GM19467 (cell line): ENCODE results near the gene DPP9.
A peak's percentile ranks its signal among the peaks of the same experiment; 100 is the strongest.
"Not testable (repeated sequence)": the region's sequence is repeated elsewhere in the genome, so short reads cannot be mapped to it uniquely, and the experiment has no call there.

Source experiments
- ATAC-seq: cut with Tn5 transposase; IDR thresholded peaks from one replicate; pipeline ENCODE4 v1.9.1; 2021; ENCODE audit warnings: mild to moderate bottlenecking, moderate library complexity; ENCODE audit not compliant: unreplicated experiment

The DPP9 gene

GRCh38 chr19:4691373-4691772 lies 32.3 kb downstream of the DPP9 start:
- no peak for ATAC-seq

- ATAC-seq, result no peak
These were observed 33.3 kb downstream of the DPP9 start for GRCh38 chr19:4690361-4690760.

- no peak for ATAC-seq
These were observed 34.2 kb downstream of the DPP9 start for GRCh38 chr19:4689403-4689802.

GRCh38 chr19:4688587-4688986 lies 35.1 kb downstream of the DPP9 start:
- ATAC-seq, result no peak

GRCh38 chr19:4687396-4687795 lies 36.2 kb downstream of the DPP9 start:
- no peak for ATAC-seq

- no peak for ATAC-seq
These were observed 36.9 kb downstream of the DPP9 start for GRCh38 chr19:4686700-4687099.

GRCh38 chr19:4684312-4685095 lies 39.1 kb downstream of the DPP9 start:
- ATAC-seq, result no peak

GRCh38 chr19:4682417-4683200 lies 41.0 kb downstream of the DPP9 start:
- ATAC-seq, result no peak

- not testable (repeated sequence) for ATAC-seq
These were observed 43.6 kb downstream of the DPP9 start for GRCh38 chr19:4680021-4680420.

- no peak for ATAC-seq
These were observed 44.5 kb downstream of the DPP9 start for GRCh38 chr19:4678881-4679790.

GRCh38 chr19:4676955-4677731 lies 46.5 kb downstream of the DPP9 start:
- no peak for ATAC-seq

GRCh38 chr19:4675346-4675745 lies 48.3 kb downstream of the DPP9 start:
- ATAC-seq, result no peak

GRCh38 chr19:4673726-4674125 lies 49.9 kb downstream of the DPP9 start:
- no peak for ATAC-seq

- no peak for ATAC-seq
These were observed 50.4 kb downstream of the DPP9 start for GRCh38 chr19:4673216-4673615.

GRCh38 chr19:4671185-4671851 lies 52.3 kb downstream of the DPP9 start:
- no peak for ATAC-seq

- peak; percentile 81 for ATAC-seq
These were observed 53.7 kb downstream of the DPP9 start, which contains the start of gene MYDGF for GRCh38 chr19:4669723-4670480. Gene MYDGF, minus strand, starts transcription at chr19:4670342. Its CDS starts 8 bp downstream, at chr19:4670334.

GRCh38 chr19:4664642-4665041 lies 59.0 kb downstream of the DPP9 start:
- no peak for ATAC-seq

GRCh38 chr19:4662812-4663211 lies 60.8 kb downstream of the DPP9 start:
- no peak for ATAC-seq
